ENCODE results near the gene CLEC16A.

GRCh38 chr16:10918294-10919002, 25.9 kb upstream of the CLEC16A start:
- TF ChIP-seq POLR2AphosphoS5 (IDR thresholded peaks at IDR 0.05): peak; percentile 42 to 74 (median 73)
- TF ChIP-seq, protein P1, sequence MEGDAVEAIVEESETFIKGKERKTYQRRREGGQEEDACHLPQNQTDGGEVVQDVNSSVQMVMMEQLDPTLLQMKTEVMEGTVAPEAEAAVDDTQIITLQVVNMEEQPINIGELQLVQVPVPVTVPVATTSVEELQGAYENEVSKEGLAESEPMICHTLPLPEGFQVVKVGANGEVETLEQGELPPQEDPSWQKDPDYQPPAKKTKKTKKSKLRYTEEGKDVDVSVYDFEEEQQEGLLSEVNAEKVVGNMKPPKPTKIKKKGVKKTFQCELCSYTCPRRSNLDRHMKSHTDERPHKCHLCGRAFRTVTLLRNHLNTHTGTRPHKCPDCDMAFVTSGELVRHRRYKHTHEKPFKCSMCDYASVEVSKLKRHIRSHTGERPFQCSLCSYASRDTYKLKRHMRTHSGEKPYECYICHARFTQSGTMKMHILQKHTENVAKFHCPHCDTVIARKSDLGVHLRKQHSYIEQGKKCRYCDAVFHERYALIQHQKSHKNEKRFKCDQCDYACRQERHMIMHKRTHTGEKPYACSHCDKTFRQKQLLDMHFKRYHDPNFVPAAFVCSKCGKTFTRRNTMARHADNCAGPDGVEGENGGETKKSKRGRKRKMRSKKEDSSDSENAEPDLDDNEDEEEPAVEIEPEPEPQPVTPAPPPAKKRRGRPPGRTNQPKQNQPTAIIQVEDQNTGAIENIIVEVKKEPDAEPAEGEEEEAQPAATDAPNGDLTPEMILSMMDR (IDR thresholded peaks at IDR 0.05): peak; percentile 83 to 93 (median 91)

Measured in breast epithelium (tissue), 3 donors.